H9 (cell line): Measurements from ENCODE around the gene ANKS1B. TPM values are rescaled to one million over a fixed set of nuclear protein-coding genes. Genes with fewer than 3 reads are reported as not detected.

ENCODE experiments used
- DNase-seq: peaks from one replicate; pipeline ENCODE4 v3.0.0-alpha.2; 2017
- H2AFZ ChIP-seq: one replicate; pipeline ENCODE4 v1.6.1; 2013; ENCODE audit warnings: mild to moderate bottlenecking, low read length, control low read depth, moderate library complexity
- H2AK5ac ChIP-seq: 2 replicates; pipeline ENCODE4 v1.6.1; 2013; ENCODE audit warnings: low read length, control low read depth, mixed read lengths; ENCODE audit not compliant: insufficient read length
- H2BK120ac ChIP-seq: one replicate; pipeline ENCODE4 v1.6.1; 2013; ENCODE audit warnings: low read depth, mild to moderate bottlenecking, low read length, control low read depth, inconsistent platforms; ENCODE audit not compliant: poor library complexity, severe bottlenecking
- H2BK12ac ChIP-seq: 2 replicates; pipeline ENCODE4 v1.6.1; 2013; ENCODE audit warnings: low read length, control low read depth, mixed read lengths, low read depth; ENCODE audit not compliant: insufficient read length
- H2BK15ac ChIP-seq: 2 replicates; pipeline ENCODE4 v1.6.1; 2013; ENCODE audit warnings: low read depth, low read length, control low read depth
- H2BK20ac ChIP-seq: one replicate; pipeline ENCODE4 v1.6.1; 2013; ENCODE audit warnings: low read depth, mild to moderate bottlenecking, low read length, control low read depth, inconsistent platforms; ENCODE audit not compliant: poor library complexity, severe bottlenecking
- H2BK5ac ChIP-seq: 2 replicates; pipeline ENCODE4 v1.6.1; 2013; ENCODE audit warnings: low read length, control low read depth, mixed read lengths; ENCODE audit not compliant: insufficient read length
- H3K14ac ChIP-seq: 2 replicates; pipeline ENCODE4 v1.6.1; 2013; ENCODE audit warnings: low read length, control low read depth; ENCODE audit not compliant: insufficient read depth
- H3K18ac ChIP-seq: 2 replicates; pipeline ENCODE4 v1.6.1; 2013; ENCODE audit warnings: low read depth, mild to moderate bottlenecking, mixed read lengths, low read length, control low read depth; ENCODE audit not compliant: insufficient read length
- H3K23ac ChIP-seq: 2 replicates; pipeline ENCODE4 v1.6.1; 2013; ENCODE audit warnings: low read length, control low read depth, mixed read lengths, low read depth; ENCODE audit not compliant: insufficient read length
- H3K23me2 ChIP-seq: 2 replicates; pipeline ENCODE4 v1.6.1; 2013; ENCODE audit warnings: low read depth, mild to moderate bottlenecking, mixed read lengths, low read length, control low read depth; ENCODE audit not compliant: insufficient read length, poor library complexity, severe bottlenecking
- H3K27ac ChIP-seq: 2 replicates; pipeline ENCODE4 v1.5.1; 2013; ENCODE audit warnings: low read length, control low read depth, mixed read lengths, low read depth; ENCODE audit not compliant: insufficient read length
- H3K27me3 ChIP-seq: 2 replicates; pipeline ENCODE4 v1.6.1; 2013; ENCODE audit warnings: low read length, control low read depth, inconsistent platforms; ENCODE audit not compliant: insufficient read depth
- H3K4ac ChIP-seq: 2 replicates; pipeline ENCODE4 v1.6.1; 2013; ENCODE audit warnings: low read depth, mild to moderate bottlenecking, control low read depth, inconsistent platforms, low read length, moderate library complexity
- H3K4me1 ChIP-seq: 2 replicates; pipeline ENCODE4 v1.6.1; 2013; ENCODE audit warnings: low read length, control low read depth, inconsistent platforms; ENCODE audit not compliant: insufficient read depth
- H3K4me2 ChIP-seq: 2 replicates; pipeline ENCODE4 v1.6.1; 2013; ENCODE audit warnings: low read length, control low read depth, mixed read lengths; ENCODE audit not compliant: insufficient read length, insufficient read depth
- H3K56ac ChIP-seq: 2 replicates; pipeline ENCODE4 v1.6.1; 2013; ENCODE audit warnings: low read depth, mild to moderate bottlenecking, mixed read lengths, low read length, control low read depth; ENCODE audit not compliant: insufficient read length
- H3K79me1 ChIP-seq: 2 replicates; pipeline ENCODE4 v1.6.1; 2013; ENCODE audit warnings: low read depth, mild to moderate bottlenecking, moderate library complexity, low read length, control low read depth, inconsistent platforms; ENCODE audit not compliant: insufficient read depth, poor library complexity, severe bottlenecking
- H3K79me2 ChIP-seq: 2 replicates; pipeline ENCODE4 v1.6.1; 2013; ENCODE audit warnings: low read length, control low read depth, inconsistent platforms; ENCODE audit not compliant: insufficient read depth
- H3K9ac ChIP-seq: 2 replicates; pipeline ENCODE4 v1.6.1; 2013; ENCODE audit warnings: low read length, control low read depth, mixed read lengths; ENCODE audit not compliant: insufficient read length; ENCODE audit errors: extremely low read depth
- H3K9me3 ChIP-seq: one replicate; pipeline ENCODE4 v1.6.1; 2013; ENCODE audit warnings: low read depth, low read length, inconsistent platforms; ENCODE audit not compliant: control insufficient read depth
- H3T11ph ChIP-seq: one replicate; pipeline ENCODE4 v1.6.1; 2013; ENCODE audit warnings: mild to moderate bottlenecking, low read length, control low read depth, inconsistent platforms
- H4K20me1 ChIP-seq: one replicate; pipeline ENCODE4 v1.6.1; 2013; ENCODE audit not compliant: control insufficient read depth, insufficient read length, insufficient read depth
- H4K5ac ChIP-seq: 2 replicates; pipeline ENCODE4 v1.6.1; 2013; ENCODE audit warnings: low read depth, mild to moderate bottlenecking, mixed read lengths, low read length, control low read depth; ENCODE audit not compliant: insufficient read length
- H4K8ac ChIP-seq: replicated peaks from 2 replicates; pipeline ENCODE4 v1.6.1; 2013; ENCODE audit warnings: low read length, control low read depth, mixed read lengths, low read depth; ENCODE audit not compliant: insufficient read length
- H4K91ac ChIP-seq: 2 replicates; pipeline ENCODE4 v1.6.1; 2013; ENCODE audit warnings: low read depth, mild to moderate bottlenecking, moderate library complexity, mixed read lengths, low read length, control low read depth; ENCODE audit not compliant: insufficient read length
- H3K27ac Mint-ChIP-seq, 3 experiments: 2 replicates in 2 of 3; 3 replicates in 1 of 3; pipeline ENCODE4 v1.8.0; 2020 to 2021; ENCODE audit warnings: mixed read lengths in 3 of 3, mild to moderate bottlenecking in 1 of 3, moderate library complexity in 1 of 3
- H3K27me3 Mint-ChIP-seq: 2 replicates; pipeline ENCODE4 v1.8.0; 2021; ENCODE audit warnings: low read depth, mild to moderate bottlenecking, moderate library complexity, mixed read lengths
- H3K36me3 Mint-ChIP-seq, 3 experiments: 2 replicates in 2 of 3; 3 replicates in 1 of 3; pipeline ENCODE4 v1.8.0; 2020 to 2021; ENCODE audit warnings: low read depth in 3 of 3, mixed read lengths in 3 of 3; ENCODE audit not compliant: insufficient read depth in 1 of 3
- H3K4me1 Mint-ChIP-seq, 2 experiments: 2 replicates each; pipeline ENCODE4 v1.8.0; 2020; ENCODE audit warnings: mixed read lengths in 2 of 2
- H3K4me3 Mint-ChIP-seq, 2 experiments: 2 replicates in 1 of 2; 3 replicates in 1 of 2; pipeline ENCODE4 v1.8.0; 2020 to 2021; ENCODE audit warnings: mild to moderate bottlenecking in 2 of 2, mixed read lengths in 2 of 2, moderate library complexity in 1 of 2
- H3K9me3 Mint-ChIP-seq, 2 experiments: 2 replicates in 1 of 2; 3 replicates in 1 of 2; pipeline ENCODE4 v1.8.0; 2020; ENCODE audit warnings: mild to moderate bottlenecking in 2 of 2, mixed read lengths in 2 of 2, moderate library complexity in 1 of 2
- WGBS: extraction: QIAGEN DNeasy Blood & Tissue Kit; methylation state at CpG from one replicate; pipeline ENCODE4 v1.1.7; 2013; ENCODE audit warnings: missing lambda C conversion rate, low lambda C conversion rate, mixed read lengths; ENCODE audit not compliant: insufficient read length; ENCODE audit errors: extremely low coverage; 5-methylcytosine and 5-hydroxymethylcytosine counted together
- total RNA-seq: library from RNA; stranded (reverse); gene quantifications from 2 replicates; pipeline ENCODE4 v1.2.1, GENCODE V29; 2021
- TF ChIP-seq, protein P1 (sequence below): fragments of 200-600 bp; sonication (generic); conservative IDR thresholded peaks from 3 replicates; pipeline ENCODE4 v1.8.0; 2021; ENCODE audit warnings: antibody characterized with exemption, mild to moderate bottlenecking

The ANKS1B gene
- total RNA-seq, 1 experiment from 2014 or later: 4.1 TPM

DNA sequence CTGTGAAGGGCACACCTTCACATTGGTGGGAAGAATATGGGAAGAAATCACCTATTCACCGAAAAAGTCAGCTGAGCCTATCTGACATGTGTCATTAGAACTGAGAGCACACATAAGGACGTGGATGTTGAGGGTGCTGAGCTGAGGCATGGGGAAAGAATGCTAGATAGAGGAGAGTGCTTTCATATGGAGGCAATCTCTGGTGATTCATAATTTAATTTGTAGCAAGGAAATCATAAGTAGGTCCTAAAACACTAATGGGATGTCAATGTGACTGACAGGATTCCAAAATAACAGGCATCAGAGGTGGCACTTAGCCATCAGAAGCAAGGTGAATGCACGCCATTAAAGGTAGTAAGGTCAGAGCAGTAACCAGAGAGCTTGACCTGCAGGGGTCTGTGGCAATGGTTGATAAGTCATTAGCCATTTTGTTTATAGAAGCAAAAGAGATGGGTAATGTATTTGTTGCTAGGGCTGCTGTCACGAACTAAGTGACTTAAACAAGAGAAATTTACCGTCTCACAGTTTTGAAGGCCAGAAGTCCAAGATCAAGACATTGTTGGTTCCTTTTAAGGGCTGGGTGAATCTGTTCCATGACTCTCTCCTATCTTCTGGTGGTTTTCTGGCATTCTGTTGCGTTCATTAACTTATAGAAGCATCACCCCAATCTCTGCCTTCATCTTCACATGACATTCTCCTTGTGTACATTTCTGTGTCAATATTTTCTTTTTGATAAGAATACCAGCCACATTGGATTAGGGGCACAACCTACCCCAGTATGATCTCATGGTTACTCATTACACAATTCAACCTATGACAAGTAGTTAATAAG, 69.3 kb downstream of the ANKS1B start:
- H3T11ph ChIP-seq: no peak overlapping the region
- no CpG with 5 or more reads among the region's 6 CpGs for WGBS
- H3K23me2 ChIP-seq: no peaks in the 10 kb centered on the region
- H3K27ac Mint-ChIP-seq: no peak overlapping the region
- H2BK120ac ChIP-seq: no peak overlapping the region
- no peaks in the 10 kb centered on the region for H3K36me3 Mint-ChIP-seq
- H3K18ac ChIP-seq: no peak overlapping the region
- H2BK12ac ChIP-seq: no peak overlapping the region
- H3K4me3 Mint-ChIP-seq: no peak overlapping the region
- no peak overlapping the region for H3K56ac ChIP-seq
- H3K9me3 Mint-ChIP-seq: no peaks in the 10 kb centered on the region
- H3K27ac ChIP-seq: no peak overlapping the region
- H2BK5ac ChIP-seq: no peak overlapping the region
- H3K27me3 Mint-ChIP-seq: no peaks in the 10 kb centered on the region
- H3K9me3 ChIP-seq: no peaks in the 10 kb centered on the region
- no peaks in the 10 kb centered on the region for H3K4me1 Mint-ChIP-seq
- H2AFZ ChIP-seq: no peak overlapping the region
- H3K4me2 ChIP-seq: no peak overlapping the region
- no peak overlapping the region for H2AK5ac ChIP-seq
- H3K79me2 ChIP-seq: no peaks in the 10 kb centered on the region
- no peak overlapping the region for H3K14ac ChIP-seq
- no peak for DNase-seq
- H2BK20ac ChIP-seq: no peak overlapping the region
- no peaks in the 10 kb centered on the region for H3K4me1 ChIP-seq
- no peaks in the 10 kb centered on the region for H3K79me1 ChIP-seq
- H3K9ac ChIP-seq: no peak overlapping the region
- H4K20me1 ChIP-seq: no peaks in the 10 kb centered on the region
- TF ChIP-seq, protein P1, sequence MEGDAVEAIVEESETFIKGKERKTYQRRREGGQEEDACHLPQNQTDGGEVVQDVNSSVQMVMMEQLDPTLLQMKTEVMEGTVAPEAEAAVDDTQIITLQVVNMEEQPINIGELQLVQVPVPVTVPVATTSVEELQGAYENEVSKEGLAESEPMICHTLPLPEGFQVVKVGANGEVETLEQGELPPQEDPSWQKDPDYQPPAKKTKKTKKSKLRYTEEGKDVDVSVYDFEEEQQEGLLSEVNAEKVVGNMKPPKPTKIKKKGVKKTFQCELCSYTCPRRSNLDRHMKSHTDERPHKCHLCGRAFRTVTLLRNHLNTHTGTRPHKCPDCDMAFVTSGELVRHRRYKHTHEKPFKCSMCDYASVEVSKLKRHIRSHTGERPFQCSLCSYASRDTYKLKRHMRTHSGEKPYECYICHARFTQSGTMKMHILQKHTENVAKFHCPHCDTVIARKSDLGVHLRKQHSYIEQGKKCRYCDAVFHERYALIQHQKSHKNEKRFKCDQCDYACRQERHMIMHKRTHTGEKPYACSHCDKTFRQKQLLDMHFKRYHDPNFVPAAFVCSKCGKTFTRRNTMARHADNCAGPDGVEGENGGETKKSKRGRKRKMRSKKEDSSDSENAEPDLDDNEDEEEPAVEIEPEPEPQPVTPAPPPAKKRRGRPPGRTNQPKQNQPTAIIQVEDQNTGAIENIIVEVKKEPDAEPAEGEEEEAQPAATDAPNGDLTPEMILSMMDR: no peak
- H4K8ac ChIP-seq: no peak overlapping the region
- no peaks in the 10 kb centered on the region for H3K27me3 ChIP-seq
- H3K23ac ChIP-seq: no peak overlapping the region
- no peak overlapping the region for H3K4ac ChIP-seq
- no peak overlapping the region for H4K91ac ChIP-seq
- no peak overlapping the region for H2BK15ac ChIP-seq
- H4K5ac ChIP-seq: no peak overlapping the region
